Activated T-cell treated with anti-CD3 and anti-CD28 coated beads, Interleukin-2, amount 50 U/mL, for 48 hours (primary cell): Measurements from ENCODE around the gene RTN1.
A peak's percentile ranks its signal among the peaks of the same experiment; 100 is the strongest.

Experiments used
- DNase-seq, 2 experiments: peaks; one replicate each; pipeline ENCODE4 v3.0.0-alpha.2; 2020

Gene RTN1

GRCh38 chr14:59622631-59623030 is 247.9 kb downstream of the RTN1 start:
- DNase-seq = no peak

DNA sequence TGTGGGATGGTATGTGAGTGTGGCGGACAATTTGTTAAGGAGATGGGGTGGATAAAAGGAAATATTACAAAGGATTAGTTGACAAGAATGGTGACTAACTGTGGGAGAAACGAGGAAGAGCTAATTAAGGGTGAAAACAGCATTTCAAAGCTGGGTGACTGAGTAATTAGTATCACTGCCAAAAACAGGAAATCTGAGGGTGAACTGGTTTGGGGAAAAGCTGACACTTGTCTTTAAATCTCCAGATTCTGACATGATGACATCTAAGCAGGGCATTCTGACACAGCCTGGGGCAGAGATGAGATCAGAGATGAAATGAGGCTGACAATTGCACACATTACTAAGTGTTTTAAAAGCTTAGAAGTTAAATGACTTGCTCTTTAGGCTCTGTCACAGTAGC is 251.5 kb downstream of the RTN1 start:
- DNase-seq = no peak

DNA sequence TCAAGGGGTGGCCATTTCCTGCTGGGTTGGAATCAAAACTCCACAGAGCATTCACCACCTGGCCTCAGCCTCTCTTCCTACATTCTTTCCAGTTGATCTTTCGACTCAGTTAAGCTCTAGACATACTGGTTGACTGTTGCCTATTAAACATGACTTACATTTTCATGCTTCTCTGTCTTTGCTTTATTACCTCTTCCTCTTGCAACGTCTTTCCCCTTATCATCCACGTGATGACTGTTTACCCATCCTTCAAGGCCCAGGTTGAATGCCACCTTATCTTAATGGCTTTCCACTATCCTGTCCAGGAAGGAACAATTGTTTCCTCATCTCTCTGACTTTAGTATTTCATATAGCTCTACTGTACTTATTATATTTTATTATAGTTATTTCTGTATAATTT is 269.5 kb downstream of the RTN1 start:
- DNase-seq = no peak

- no peak for DNase-seq
Measured at GRCh38 chr14:59600211-59600945, 270.2 kb downstream of the RTN1 start.

DNA sequence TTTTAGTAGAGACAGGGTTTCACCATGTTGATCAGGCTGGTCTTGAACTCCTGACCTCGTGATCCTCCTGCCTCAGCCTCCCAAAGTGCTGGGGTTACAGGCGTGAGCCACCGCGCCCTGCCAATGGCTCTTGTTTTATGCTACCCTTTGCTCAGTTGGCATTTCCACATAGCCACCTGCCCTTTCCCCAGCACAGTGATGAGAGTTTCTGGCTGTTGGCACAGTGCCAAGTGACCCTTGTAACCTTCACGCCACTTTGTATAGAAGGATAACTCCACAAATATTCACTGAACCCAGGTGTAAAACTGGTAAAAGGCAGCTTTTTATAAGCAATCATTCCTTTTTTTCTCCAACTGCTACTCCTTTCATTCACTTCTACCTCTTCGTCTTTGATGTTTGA is 275.5 kb downstream of the RTN1 start:
- no peak for DNase-seq

- no peak for DNase-seq
Measured at GRCh38 chr14:59591641-59592370, 278.8 kb downstream of the RTN1 start.

- no peak for DNase-seq
Measured at GRCh38 chr14:59588101-59588500, 282.5 kb downstream of the RTN1 start.

DNA sequence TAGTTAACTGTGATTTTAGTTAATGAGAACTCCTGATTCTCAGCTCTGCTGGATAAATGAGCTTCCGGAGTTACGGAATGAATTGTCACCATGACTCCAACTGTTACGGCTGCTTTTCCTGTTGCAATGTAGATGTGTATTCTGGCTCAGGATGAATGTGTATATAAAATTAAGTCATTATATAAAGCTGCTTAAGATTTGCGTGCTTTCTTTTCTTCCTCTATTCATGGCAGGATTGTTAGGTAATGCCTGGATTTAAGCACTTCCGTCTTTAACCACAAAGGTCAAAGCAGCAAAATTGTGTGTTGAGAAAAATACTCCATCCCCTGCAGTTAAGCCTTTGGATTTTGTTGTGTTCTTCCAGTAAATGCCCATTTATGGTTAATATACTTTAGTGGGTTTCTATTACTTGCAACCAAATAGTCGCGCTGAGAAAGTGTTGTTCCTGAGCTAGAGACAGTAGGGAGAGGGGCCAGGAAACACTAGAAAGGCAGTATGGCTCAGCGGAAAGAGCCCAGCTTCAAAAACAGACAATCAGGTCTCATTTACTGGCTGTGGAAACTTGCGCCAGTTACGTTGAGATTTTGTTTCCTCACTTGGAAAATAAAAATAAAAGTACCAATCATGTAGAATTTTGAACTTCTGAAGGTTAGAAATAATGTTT is 284.6 kb downstream of the RTN1 start:
- no peak for DNase-seq

DNA sequence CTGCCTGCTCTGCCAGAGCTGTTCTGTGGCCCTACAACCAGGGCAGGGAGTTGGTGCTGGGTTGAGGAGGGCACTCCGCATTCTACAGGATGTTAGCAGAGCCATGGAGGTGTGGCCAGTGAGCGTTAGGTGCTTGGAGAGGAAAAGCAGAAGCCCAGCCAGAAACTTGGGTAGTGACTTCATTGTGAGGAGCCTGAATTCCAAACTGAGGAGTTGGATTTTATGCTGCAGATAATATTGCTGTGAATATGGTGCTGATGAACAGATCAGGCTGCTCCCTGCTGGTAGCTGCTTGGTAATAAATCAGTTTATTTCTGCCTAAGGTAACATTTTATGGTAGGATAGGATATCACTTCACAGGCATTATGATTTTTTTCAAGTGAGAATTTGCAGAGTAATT is 286.8 kb downstream of the RTN1 start:
- DNase-seq = no peak

- no peak for DNase-seq
Measured at GRCh38 chr14:59582845-59583509, 287.6 kb downstream of the RTN1 start.

- DNase-seq = no peak
Measured at GRCh38 chr14:59582161-59582560, 288.4 kb downstream of the RTN1 start.

DNA sequence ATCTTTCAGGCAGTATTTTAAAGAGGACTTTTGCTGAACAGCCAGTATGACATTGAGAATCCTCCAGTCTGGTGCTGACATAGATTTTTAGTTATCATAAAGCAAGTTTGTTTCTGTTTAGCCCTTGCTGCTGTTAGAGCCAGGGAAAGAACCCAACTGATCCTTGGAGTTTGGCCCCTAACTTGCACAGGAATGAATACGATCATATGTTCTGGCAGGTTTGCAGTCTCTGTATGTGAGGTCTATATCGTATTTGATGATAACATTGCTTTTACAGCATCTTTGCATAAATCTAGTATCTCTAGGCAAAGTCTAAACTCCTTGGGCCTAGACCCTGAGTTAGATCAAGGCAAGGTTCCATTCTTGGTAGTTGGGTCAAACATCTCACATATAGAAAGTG is 289.7 kb downstream of the RTN1 start:
- DNase-seq = no peak

DNA sequence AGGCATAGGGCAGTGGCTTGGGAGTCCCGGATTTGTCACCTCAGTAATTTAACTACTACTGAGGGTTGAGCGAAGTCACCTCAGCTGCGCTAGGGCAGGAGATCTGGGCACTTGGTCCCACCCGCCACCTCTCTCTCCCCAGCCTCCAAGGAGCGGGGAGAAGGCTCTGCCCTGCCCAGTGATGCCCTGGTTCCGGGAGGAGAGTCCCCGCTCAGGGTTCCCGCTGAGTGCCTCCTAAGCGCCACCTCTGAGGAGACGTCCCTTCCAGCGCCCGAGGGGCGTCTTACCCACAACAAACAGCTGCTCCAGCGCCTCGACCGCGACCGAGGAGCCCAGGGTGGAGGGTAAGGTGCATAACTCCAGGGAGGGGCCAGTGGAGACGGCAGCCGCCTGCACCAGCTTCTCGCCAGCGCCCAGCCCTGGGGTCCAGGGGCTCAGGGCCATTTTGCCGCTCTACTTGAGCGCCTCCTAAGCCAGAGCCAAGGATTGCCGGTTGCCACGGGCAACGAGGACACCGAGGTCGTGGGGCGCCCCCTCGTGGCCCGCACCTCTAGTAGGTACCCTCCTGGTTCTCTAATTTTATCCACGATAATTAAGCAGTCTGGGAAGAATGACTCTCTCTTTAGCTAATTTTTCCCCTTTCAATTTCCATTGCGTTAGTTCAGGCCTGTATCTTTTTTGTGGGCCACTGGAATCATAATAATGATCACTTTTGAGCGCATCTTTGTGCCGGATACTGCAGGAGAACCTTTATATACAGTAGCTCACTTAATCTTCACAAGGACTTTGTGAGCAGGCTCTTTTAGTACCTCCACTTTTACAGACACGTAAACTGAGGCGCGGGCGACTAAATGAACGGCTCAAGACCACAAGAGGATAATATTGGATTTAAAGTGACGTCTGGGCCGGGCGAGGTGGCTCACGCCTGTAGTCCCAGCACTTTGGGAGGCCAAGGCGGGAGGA is 294.0 kb downstream of the RTN1 start, which contains the start of gene CCDC175:
Gene CCDC175 (minus strand): TSS at position 481 of the 963 bp plus-strand sequence. CDS start 37 bp downstream, at position 444.
- peak; percentile 84 to 87 for DNase-seq

DNA sequence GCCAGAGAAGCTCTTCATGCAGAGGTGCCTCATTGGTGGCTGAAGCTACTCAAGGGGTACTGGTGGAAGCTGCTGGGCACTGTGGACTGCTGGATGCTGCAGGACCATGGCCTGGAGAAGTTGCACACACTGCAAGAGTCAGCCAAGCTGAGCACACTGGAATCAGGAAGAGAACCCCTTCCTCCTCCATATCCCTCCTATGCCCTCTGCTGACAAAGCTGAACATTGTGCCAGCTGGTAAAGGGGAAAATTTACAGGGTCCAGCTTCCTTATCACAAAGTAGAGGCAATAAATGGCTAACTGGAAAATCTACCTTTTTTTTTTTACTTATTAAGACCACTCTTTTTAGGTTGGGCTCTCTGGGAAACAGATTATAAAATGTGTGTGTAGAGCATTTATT is 300.5 kb downstream of the RTN1 start:
- no peak for DNase-seq

GRCh38 chr14:59566725-59567124 is 303.9 kb downstream of the RTN1 start:
- no peak for DNase-seq

DNA sequence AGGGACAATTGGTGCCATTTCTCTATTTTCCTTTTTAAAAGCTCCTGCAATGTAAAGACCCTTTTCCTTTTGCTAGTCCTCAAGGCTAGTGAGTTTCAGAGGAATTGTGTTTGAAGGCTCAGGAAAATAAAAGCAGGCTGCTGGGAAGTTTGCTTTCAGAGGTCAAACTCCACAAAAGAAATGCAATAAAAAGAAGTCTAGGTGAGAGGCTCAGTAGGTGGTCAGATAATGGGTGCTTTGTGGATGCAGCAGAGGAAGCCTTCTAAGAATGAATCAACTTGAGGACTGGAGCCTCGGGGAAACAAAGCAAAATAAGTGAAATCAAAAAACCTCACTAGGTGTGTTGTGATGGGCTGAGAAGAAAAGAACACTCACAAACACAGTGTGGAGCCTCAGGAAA is 304.3 kb downstream of the RTN1 start:
- DNase-seq = no peak

GRCh38 chr14:59565087-59565486 is 305.5 kb downstream of the RTN1 start:
- DNase-seq = no peak

DNA sequence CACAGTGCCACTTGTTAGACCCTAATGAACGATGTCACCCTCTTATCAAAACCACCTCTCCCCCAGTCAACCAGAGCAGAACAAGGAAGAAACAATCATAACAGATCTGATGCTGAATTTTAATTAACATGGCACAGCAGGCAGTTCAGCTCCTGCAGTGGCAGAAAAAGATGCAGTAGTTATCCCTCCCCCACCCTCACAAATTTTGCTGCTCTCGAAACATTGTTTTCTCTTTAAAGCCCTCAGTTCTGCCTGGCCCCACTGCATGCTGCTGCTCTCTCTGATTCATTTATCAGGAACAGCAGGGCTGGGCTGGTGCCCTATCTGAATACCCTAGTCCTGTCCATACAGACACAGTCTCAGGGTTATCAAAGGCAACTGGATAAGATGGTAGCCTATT is 306.2 kb downstream of the RTN1 start:
- DNase-seq = no peak

GRCh38 chr14:59547310-59547709 is 323.3 kb downstream of the RTN1 start:
- no peak for DNase-seq
